Erythroblast (primary cell): ENCODE results near the gene RIN3.

Experiments
- GATA1 ChIP-seq: IDR thresholded peaks from 2 replicates; pipeline ENCODE4 v1.6.1; 2011; ENCODE audit warnings: low read depth, mild to moderate bottlenecking, control low read depth, low read length, moderate library complexity
- POLR2A ChIP-seq: IDR thresholded peaks from 2 replicates; pipeline ENCODE4 v1.6.1; 2011; ENCODE audit warnings: mild to moderate bottlenecking, low read length

GRCh38 chr14:92675421-92675820 is 161.8 kb downstream of the RIN3 start:
- TF ChIP-seq POLR2A (no peak), GATA1 (no peak)
